Stimulated activated CD4-positive, alpha-beta T cell treated with anti-CD3 and anti-CD28 coated beads, Interleukin-1b, Interleukin-23, amount 100 ng/mL, for 4 hours (primary cell): ENCODE data around the gene KIAA1217.

Experiments
- DNase-seq, 2 donors: peaks; one replicate each; pipeline ENCODE4 v3.0.0-alpha.2; 2020; ENCODE audit warnings: low read depth in 2 of 2

The KIAA1217 gene

DNA sequence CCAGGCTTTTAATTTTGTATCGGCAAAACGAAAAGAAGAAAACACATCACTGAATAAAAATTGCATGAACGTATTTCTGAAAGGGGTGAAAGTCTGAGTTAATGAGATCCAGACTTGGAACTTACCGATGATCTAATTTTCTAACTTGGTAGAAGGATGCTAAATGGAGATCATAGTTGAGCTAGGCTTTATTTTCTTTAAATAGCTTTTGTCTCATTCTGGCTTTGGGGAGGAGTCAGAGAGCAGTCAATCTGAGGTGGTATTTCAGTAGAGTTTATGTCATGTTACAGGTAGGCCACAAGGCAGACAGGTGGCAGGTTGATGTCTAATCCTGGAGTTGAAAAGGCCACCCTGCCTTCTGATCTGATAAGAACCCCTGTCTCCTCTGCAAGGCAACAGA, 161.9 kb downstream of the KIAA1217 start:
- DNase-seq = no peak

DNA sequence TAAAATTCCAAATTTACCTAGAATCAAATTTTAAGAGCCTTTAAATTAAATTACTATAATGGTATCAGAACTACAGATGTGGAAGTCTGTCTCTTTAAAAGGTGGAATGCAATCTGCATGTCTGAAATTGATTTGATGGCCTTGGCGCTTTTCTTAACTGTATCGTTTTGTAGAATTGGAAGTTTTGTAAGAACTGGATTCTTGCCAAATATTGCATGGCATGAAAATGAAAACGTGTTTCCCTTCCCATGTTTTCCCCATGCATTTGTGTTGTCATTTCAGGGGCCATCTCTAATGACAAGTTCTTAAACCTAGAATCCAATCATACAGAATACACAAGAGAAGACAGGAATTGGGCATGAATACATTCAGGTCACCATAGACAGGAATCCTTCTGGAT, 162.5 kb downstream of the KIAA1217 start:
- no peak for DNase-seq

DNA sequence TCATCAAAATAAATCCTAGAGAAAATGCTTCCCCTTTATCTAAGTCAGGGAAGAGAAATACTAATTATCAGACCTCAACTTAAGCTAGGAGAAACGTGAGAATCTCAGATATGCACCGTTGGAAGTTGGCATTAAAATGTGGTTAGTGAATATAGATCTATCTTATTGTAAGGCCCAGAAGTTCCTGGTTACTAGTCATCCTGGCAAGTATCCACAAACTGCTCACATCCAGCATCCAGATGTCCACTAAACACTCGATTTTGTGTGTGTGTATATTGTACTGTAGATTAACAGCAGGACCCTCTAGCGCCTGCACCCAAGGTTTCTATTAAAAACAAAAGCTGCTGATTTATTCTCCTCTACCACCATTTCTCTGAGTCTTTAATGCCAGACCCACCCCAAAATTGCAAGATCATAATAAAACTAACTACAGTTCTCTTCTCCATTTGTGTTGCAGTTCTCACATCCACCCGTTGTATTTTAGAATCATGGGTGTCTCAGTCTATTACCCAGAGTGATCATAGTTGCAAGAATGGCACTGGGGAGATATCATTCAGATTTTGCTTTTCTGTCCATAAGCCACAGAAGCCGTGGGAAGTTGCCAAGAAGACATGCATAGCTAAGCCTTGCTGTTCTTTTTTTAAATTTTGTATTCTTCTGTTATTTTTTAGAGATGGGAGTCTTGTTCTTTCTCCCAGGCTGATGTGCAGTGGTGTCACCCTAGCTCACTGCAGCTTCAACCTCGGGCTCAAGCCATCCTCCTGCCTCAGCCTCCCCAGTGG, 165.4 kb downstream of the KIAA1217 start:
- no peak for DNase-seq

DNA sequence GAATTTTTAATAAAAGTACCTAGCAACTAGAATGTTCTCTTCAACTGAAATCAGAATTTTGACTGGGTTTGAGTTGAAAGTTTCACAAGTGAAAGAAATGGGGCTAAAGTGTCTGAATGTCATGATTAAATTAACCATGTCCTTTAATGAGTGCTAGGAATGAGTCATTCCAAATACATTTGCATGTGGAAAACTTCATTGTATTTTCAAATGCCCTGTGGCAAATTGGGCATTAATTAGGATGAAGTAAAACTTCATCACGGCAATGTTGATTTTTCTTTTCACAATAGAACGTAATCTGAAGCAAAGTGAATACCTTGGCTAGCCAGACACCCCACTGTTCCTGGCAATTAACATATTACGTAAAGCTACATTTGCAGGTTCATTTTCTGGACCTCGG, 166.6 kb downstream of the KIAA1217 start:
- no peak for DNase-seq

DNA sequence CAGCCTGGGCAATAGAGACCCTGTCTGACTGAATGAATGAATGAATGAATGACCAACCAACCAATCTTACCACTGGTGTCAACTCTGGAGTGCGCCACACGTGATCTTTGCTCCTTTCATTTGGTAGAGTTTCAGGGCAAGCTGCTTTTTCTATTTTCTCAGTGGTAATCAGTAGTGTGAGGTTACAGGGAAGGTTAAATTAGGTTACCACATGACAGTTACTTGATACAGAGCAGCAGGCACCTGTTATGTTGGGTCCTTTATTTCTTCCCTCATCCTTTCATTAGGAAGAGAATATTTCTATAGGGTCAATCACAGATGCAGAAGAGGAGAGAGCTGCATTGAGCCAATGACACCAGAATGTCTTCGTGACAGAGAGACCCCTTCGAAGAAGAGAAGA, 167.8 kb downstream of the KIAA1217 start:
- DNase-seq = no peak

DNA sequence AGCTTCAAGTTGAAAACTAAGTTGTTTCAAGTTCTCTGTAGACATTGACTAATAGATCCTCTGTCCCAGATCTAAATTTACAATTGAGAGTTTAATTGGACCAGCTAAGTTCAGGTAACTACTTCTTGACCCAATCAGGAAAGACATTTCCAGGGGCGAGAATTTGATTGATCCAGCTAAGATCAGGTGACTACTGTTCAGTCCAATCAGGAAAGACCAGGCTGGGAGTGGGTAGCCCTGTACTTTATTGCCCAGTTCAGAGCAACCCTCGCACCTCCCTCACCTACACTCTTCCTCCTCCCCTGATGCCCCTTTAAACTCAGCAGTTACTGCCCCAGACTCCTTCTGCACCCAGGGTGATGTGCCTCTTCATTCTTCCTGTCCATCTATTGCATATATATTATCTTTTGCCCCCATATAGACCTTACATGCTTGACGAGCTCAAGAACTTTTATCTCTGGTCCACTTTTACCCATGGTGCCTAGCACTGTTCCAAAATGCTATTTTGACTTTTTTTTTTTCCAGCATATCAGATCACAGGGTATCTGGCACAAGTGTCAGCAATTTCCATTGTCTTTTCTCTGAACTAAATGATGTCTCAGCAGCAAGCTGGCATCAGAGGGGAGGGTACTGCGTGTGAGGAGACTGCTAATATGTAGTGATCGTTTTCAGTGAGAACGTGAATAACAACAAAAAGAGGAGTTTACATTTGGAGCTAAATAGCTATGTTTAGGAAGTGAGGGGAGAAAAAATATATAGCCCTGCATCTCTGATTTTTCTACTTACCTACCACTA, 169.4 kb downstream of the KIAA1217 start:
- DNase-seq = no peak

DNA sequence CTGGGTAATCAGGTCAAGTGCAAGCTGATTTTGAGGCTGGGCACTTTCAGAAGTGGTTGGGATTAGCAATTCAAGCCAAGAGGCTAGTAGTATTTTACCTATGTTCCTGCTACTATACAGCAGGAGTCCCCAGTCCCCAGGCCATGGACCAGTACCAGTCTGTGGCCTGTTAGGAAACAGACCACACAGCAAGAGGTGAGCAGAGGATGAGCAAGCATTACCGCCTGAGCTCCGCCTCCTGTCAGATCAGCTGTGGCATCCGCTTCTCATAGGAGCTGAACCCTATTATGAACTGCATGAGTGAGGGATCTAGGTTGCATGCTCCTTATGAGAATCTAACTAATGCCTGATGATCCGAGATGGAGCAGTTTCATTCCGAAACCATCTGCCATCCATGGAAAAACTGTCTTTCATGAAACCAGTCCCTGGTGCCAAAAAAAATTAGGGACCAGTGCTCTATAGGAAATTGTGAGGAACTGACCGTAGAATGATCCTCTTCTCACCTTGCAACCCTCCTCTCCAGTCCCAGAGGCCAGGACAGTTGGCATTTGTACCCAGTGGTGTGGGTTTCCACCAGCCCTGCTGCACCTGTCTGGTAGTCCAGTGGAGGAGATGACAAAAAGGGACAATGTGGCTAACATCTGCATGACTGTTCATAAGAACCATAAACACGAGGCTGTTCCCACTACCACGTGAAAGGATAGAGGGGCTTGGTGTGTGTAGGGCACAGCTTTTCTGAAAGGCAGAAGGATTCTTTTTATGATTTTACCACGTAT, 172.5 kb downstream of the KIAA1217 start:
- DNase-seq = no peak

- DNase-seq = no peak
Measured at GRCh38 chr10:24382045-24382444, 173.1 kb downstream of the KIAA1217 start.

GRCh38 chr10:24382596-24382978, 173.6 kb downstream of the KIAA1217 start:
- DNase-seq = no peak

DNA sequence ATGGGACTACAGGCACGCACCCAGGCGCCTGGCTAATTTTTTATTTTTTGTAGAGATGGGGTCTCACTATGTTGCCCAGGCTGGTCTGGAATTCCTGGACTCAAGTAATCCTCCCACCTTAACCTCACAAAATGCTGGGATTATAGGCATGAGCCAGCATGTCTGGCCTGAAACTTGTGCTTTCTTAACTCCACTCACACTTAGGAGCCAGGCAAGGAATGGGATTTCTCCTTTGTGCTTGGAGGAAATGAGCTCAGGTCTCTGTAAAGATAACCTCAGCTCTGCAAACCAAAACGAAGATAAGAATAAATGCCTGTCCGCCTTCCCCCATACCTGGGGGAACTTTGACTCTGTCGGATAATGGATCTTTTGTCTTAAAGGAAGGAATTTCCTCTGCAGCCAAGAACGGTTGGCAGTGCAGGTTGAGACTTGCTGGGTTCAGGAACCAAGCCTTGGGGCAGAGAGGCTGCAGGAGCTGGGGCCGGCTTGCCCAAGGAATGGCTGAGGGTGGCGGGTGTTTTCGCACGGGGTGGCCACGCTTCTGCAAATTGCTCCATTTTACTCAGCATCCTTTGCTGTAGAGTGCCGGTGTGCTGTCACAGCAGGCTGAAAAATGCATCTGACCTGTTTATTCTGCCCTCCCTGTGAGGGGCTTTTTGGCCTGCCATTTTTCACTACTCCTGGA, 174.2 kb downstream of the KIAA1217 start:
- DNase-seq = no peak

DNA sequence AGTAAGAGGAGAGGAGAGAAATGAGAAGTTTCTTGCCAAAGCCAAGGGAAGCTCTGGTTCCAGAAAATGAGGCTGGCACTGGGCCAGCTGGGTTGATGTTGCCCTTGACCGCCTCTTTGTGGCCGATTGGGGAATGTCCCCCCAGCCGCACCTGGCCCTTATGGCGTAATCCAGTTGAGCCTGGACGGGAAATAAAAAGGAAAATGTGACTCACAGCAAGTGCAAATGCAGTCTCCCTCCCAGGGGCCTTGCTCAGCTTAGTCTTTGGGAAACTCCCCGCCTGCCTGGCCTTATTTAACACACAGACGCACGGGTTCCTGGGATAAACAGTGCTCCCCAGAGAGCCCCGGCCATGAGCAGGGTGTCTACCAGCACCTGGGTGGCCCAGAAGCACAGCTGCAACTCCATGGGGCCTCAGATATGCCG, 174.8 kb downstream of the KIAA1217 start:
- no peak for DNase-seq

DNA sequence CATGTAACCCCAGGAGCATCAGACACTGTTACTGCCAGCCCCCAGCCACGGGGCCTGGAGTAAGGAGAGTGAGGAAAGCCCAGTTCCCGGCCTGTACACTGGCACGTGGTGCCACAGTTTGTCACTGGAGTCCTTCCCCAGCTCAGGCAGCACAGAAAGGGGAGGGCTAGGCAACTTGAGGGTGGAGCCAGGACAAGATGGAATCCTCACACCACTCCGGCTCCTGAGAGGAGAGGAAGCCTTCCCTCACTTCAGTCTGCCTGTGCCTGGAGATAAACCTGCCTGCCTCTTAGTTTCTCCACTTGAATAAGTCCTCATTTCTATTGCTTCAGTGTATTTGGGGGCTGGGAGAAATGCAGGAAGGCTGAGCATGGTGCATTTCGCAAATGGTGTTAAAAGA, 176.0 kb downstream of the KIAA1217 start:
- no peak for DNase-seq

GRCh38 chr10:24385776-24386175, 176.8 kb downstream of the KIAA1217 start:
- no peak for DNase-seq

GRCh38 chr10:24390146-24390700, 181.3 kb downstream of the KIAA1217 start:
- no peak for DNase-seq

GRCh38 chr10:24390746-24391145, 181.8 kb downstream of the KIAA1217 start:
- DNase-seq = no peak

DNA sequence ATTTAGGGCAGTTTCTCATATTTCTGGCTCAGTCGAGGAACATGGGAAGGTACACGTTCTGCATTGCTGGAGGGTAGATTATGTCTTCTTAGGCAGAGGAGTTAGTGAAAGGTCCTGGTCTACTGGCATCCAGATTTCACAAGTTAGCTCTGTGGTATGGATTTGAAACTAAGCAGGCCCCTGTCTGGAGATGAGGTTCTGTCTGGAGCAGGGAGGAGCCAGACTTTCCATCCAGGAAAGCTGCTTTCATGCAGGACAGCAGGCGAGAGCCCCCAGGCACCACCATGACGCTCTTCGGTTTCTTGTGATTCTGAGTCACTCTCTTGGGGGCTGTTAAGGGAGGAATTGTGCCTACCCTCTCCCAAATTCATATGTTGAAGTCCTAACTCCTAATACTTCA, 184.3 kb downstream of the KIAA1217 start:
- DNase-seq = no peak

- DNase-seq = no peak
Measured at GRCh38 chr10:24394461-24395190, 185.7 kb downstream of the KIAA1217 start.

- no peak for DNase-seq
Measured at GRCh38 chr10:24396396-24396795, 187.5 kb downstream of the KIAA1217 start.

GRCh38 chr10:24397662-24398061, 188.7 kb downstream of the KIAA1217 start:
- no peak for DNase-seq

DNA sequence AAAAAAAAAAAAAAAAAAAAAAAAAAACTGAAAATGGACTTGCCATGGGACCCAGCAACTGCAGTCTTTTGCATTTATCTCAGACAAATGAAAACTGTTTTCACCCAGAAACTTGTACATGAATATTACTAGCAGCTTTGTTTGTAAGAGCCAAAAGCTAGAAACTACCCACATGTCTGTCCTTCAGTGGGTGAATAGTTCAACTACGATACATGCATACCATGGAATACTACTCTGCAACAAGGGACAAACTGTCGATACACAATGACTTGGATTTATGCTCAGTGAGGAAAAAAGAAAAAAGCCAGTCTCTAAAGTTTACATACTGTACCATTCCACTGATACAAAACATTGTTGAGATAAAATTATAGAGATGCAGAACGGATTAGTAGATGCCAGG, 195.6 kb downstream of the KIAA1217 start:
- no peak for DNase-seq

GRCh38 chr10:24405635-24406034, 196.7 kb downstream of the KIAA1217 start:
- DNase-seq = no peak
